ENCODE measurements around the gene DIP2C.

DNA sequence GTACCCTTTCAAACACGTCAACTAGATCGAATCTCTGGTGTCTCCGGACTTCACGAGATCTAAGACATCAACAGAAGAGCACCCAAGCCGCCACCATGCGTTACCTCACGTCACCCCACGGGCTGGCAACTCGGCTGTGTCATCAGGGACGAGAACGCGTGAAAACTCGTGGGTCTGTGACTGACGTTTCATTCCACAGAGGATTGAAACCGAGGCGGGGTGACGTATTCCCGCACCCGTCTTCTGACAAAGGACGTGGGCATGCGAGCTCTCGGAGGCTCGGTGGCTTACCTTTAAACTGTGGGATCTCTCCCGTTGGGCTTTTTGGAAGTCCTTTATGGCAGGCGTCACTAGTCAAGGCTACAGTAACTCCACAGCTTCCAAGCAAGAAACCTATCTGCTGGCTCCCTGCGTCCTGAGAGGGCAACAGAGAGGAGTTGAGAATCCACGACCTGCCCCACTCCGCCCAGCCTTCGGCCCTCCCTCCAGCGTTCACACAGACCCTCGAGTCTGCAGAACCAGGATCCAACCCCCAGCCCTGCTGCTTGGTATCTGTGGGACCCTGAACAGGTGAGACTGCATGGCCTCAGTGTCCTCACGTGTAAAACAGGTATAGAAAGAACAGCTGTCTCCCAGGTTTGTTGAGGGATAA, 298.9 kb downstream of the DIP2C start:
- TF ChIP-seq, protein P1, sequence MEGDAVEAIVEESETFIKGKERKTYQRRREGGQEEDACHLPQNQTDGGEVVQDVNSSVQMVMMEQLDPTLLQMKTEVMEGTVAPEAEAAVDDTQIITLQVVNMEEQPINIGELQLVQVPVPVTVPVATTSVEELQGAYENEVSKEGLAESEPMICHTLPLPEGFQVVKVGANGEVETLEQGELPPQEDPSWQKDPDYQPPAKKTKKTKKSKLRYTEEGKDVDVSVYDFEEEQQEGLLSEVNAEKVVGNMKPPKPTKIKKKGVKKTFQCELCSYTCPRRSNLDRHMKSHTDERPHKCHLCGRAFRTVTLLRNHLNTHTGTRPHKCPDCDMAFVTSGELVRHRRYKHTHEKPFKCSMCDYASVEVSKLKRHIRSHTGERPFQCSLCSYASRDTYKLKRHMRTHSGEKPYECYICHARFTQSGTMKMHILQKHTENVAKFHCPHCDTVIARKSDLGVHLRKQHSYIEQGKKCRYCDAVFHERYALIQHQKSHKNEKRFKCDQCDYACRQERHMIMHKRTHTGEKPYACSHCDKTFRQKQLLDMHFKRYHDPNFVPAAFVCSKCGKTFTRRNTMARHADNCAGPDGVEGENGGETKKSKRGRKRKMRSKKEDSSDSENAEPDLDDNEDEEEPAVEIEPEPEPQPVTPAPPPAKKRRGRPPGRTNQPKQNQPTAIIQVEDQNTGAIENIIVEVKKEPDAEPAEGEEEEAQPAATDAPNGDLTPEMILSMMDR (IDR thresholded peaks at IDR 0.05): no peak
- TF ChIP-seq POLR2A (IDR thresholded peaks at IDR 0.05) (no peak), POLR2AphosphoS5 (IDR thresholded peaks at IDR 0.05) (no peak)

Data from prostate gland (tissue), 2 donors.